SU-DHL-6 (cell line): ENCODE measurements around the gene HORMAD2.

Source experiments
- H2AFZ ChIP-seq: fragments of 200-600 bp; sonication (generic); 2 replicates; pipeline ENCODE4 v1.6.1; 2014; ENCODE audit warnings: low read depth, mild to moderate bottlenecking, moderate library complexity, mixed read lengths, antibody characterized with exemption, low read length; ENCODE audit not compliant: severe bottlenecking
- H3F3A ChIP-seq: fragments of 200-600 bp; shearing (Covaris generic); 2 replicates; pipeline ENCODE4 v1.6.0; 2016; ENCODE audit warnings: antibody characterized with exemption, mild to moderate bottlenecking; ENCODE audit not compliant: insufficient read depth
- H3K27ac ChIP-seq: fragments of 200-600 bp; sonication (generic); 2 replicates; pipeline ENCODE4 v1.5.1; 2016; ENCODE audit warnings: low read depth, mild to moderate bottlenecking, low read length, moderate library complexity, mixed read lengths
- H3K27me3 ChIP-seq: fragments of 200-600 bp; sonication (generic), shearing (Covaris generic); 2 replicates; pipeline ENCODE4 v1.6.0; 2014; ENCODE audit warnings: mild to moderate bottlenecking, low read length
- H3K36me3 ChIP-seq: fragments of 200-600 bp; sonication (generic); 2 replicates; pipeline ENCODE4 v1.6.1; 2014; ENCODE audit warnings: mild to moderate bottlenecking, low read length, mixed read lengths
- H3K4me2 ChIP-seq: fragments of 300-600, 200-600 bp; shearing (Covaris generic), sonication (generic); 2 replicates; pipeline ENCODE4 v1.6.0; 2014; ENCODE audit warnings: low read length, low read depth, mild to moderate bottlenecking; ENCODE audit not compliant: poor library complexity, severe bottlenecking
- H3K4me3 ChIP-seq: fragments of 200-600 bp; sonication (generic); 2 replicates; pipeline ENCODE4 v1.5.1; 2014; ENCODE audit warnings: antibody characterized with exemption, low read length, mild to moderate bottlenecking, mixed read lengths; ENCODE audit not compliant: insufficient read depth, poor library complexity, severe bottlenecking
- H3K79me2 ChIP-seq: fragments of 200-600 bp; sonication (generic); 2 replicates; pipeline ENCODE4 v1.6.1; 2014; ENCODE audit warnings: mild to moderate bottlenecking, low read length, moderate library complexity; ENCODE audit not compliant: insufficient read depth
- H3K9ac ChIP-seq: fragments of 200-600 bp; sonication (generic); 2 replicates; pipeline ENCODE4 v1.7.0; 2014; ENCODE audit warnings: mild to moderate bottlenecking, low read length
- H3K9me2 ChIP-seq: fragments of 200-600 bp; sonication (generic); replicated peaks from 2 replicates; pipeline ENCODE4 v1.6.1; 2014; ENCODE audit warnings: low read length; ENCODE audit not compliant: insufficient read depth
- H3K9me3 ChIP-seq: fragments of 200-600 bp; sonication (generic); 2 replicates; pipeline ENCODE4 v1.6.1; 2014; ENCODE audit warnings: low read length, mixed read lengths; ENCODE audit not compliant: insufficient read depth
- H4K20me1 ChIP-seq: fragments of 200-600 bp; sonication (generic); 2 replicates; pipeline ENCODE4 v1.6.1; 2014; ENCODE audit warnings: low read depth, mild to moderate bottlenecking, antibody characterized with exemption, low read length, moderate library complexity, mixed read lengths
- EZH2phosphoT487 ChIP-seq: fragments of 200-600 bp; sonication (generic), shearing (Covaris generic); conservative IDR thresholded peaks from 2 replicates; pipeline ENCODE4 v1.6.1; 2018; ENCODE audit warnings: mild to moderate bottlenecking, antibody characterized with exemption, low read length, moderate library complexity, mixed read lengths
- TF ChIP-seq, protein P1 (sequence below): fragments of 200-600 bp; sonication (generic); IDR thresholded peaks from one replicate; pipeline ENCODE4 v1.5.1; 2017; ENCODE audit warnings: antibody characterized with exemption, mild to moderate bottlenecking, low read length, moderate library complexity; ENCODE audit not compliant: insufficient read depth, poor library complexity, severe bottlenecking

HORMAD2 gene

DNA sequence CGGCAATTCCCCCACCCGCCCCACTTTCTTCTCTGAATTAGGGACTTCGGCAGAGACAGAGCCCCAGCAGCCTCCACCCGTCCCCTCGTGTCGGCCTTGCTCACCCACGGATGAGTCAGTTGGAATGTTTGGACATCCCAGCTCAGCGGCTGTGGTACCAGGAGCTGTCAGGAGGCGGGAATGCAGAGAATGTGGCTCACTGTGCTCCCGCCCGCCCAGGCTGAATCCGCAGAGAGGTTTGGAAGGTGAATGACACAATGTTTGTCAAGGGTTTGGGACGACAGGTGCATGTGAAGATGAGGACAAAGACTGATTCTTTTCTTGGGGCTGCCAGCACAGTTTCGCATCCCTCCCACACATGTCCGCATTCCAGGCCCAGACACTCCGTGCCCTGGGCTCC is 126.7 kb downstream of the HORMAD2 start:
- H3K9me2 ChIP-seq, result no peaks in the 10 kb centered on the region
- no peaks in the 10 kb centered on the region for H3K36me3 ChIP-seq
- no peak overlapping the region for H3K4me3 ChIP-seq
- no peak overlapping the region for H3K4me2 ChIP-seq
- no peaks in the 10 kb centered on the region for H3F3A ChIP-seq
- no peaks in the 10 kb centered on the region for H3K79me2 ChIP-seq
- H2AFZ ChIP-seq, result no peak overlapping the region
- TF ChIP-seq, protein P1, sequence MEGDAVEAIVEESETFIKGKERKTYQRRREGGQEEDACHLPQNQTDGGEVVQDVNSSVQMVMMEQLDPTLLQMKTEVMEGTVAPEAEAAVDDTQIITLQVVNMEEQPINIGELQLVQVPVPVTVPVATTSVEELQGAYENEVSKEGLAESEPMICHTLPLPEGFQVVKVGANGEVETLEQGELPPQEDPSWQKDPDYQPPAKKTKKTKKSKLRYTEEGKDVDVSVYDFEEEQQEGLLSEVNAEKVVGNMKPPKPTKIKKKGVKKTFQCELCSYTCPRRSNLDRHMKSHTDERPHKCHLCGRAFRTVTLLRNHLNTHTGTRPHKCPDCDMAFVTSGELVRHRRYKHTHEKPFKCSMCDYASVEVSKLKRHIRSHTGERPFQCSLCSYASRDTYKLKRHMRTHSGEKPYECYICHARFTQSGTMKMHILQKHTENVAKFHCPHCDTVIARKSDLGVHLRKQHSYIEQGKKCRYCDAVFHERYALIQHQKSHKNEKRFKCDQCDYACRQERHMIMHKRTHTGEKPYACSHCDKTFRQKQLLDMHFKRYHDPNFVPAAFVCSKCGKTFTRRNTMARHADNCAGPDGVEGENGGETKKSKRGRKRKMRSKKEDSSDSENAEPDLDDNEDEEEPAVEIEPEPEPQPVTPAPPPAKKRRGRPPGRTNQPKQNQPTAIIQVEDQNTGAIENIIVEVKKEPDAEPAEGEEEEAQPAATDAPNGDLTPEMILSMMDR, result no peak
- no peak for TF ChIP-seq EZH2phosphoT487
- no peaks in the 10 kb centered on the region for H3K9me3 ChIP-seq
- no peaks in the 10 kb centered on the region for H4K20me1 ChIP-seq
- H3K9ac ChIP-seq, result no peak overlapping the region
- H3K27ac ChIP-seq, result no peak overlapping the region
- H3K27me3 ChIP-seq, result no peaks in the 10 kb centered on the region

DNA sequence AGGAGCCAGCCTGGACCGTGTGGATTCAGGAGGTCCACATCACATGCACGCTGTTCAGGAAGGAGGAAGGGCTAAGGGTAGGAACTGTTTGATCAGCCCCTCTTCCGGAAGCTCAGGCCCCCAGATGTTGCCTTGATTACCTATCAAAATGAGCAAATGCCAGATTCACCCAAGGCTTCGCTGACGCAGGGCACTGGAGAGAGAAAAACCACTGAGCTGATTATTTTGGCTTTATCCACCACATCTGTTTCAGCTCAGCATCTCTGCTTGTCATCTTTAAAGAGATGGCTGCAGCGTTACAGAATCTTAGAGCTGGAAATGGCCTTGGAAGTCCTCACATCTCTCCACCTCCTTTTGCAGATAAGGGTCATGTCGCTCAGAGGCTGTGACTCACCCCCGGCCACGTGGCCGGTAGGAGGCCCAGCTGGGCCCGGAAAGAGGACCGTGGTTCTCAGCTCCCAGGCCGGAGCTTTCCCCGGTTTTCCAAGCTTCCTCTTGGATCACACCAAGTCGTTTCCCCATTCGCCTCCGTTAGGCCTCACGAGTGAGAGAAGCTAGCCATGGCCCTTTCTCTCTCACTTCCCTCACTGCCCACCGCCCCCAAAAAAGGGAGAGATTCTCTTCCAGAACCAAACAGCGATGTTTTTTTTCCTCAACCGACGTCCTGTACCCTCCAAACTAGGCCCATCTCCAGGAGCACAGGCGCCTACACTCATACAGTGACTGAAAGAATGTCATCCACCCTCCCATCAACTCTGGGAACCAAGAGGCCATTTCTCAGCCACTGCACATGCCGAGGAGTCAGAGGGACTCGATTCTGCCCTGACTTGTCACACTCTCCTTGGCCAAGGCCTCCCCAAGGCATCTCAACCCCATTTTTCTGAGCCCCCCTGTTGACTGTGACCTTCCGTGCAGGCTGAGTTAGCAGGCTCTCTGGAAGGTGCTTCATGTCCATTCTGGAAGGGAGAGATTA is 128.7 kb downstream of the HORMAD2 start:
- H3K9me2 ChIP-seq, result no peaks in the 10 kb centered on the region
- H3K9ac ChIP-seq, result no peak overlapping the region
- H3K36me3 ChIP-seq, result no peaks in the 10 kb centered on the region
- no peaks in the 10 kb centered on the region for H3K9me3 ChIP-seq
- no peaks in the 10 kb centered on the region for H3K27me3 ChIP-seq
- no peaks in the 10 kb centered on the region for H3K79me2 ChIP-seq
- H3K4me3 ChIP-seq, result no peak overlapping the region
- no peak overlapping the region for H3K27ac ChIP-seq
- no peak overlapping the region for H3K4me2 ChIP-seq
- no peaks in the 10 kb centered on the region for H4K20me1 ChIP-seq
- H2AFZ ChIP-seq, result no peak overlapping the region
- TF ChIP-seq EZH2phosphoT487, result no peak
- TF ChIP-seq, protein P1, result no peak
- no peaks in the 10 kb centered on the region for H3F3A ChIP-seq

DNA sequence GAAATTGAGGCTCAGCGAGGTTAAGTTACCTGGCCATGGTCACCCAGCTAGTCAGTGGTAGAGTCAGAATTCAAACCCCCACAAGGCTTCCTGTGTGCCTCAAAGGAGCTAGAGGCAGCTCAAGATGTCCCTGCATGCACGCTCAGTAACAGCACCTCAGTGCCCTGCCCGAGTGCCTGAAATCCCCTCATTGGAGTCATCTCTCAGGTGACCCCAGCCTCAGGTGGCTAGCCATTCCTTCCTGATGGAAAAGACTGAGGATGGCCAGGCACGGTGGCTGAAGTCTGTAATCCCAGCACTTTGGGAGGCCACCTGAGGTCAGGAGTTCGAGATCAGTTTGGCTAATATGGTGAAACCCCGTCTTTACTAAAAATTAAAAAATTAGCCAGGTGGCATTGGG is 129.4 kb downstream of the HORMAD2 start:
- no peaks in the 10 kb centered on the region for H3F3A ChIP-seq
- no peak overlapping the region for H3K9ac ChIP-seq
- no peak overlapping the region for H3K27ac ChIP-seq

More for the DNA sequence above, 129.4 kb downstream of the HORMAD2 start:
- no peaks in the 10 kb centered on the region for H3K9me3 ChIP-seq
- no peaks in the 10 kb centered on the region for H3K27me3 ChIP-seq
- H4K20me1 ChIP-seq, result no peaks in the 10 kb centered on the region
- no peaks in the 10 kb centered on the region for H3K36me3 ChIP-seq
- TF ChIP-seq EZH2phosphoT487, result no peak
- TF ChIP-seq, protein P1, result no peak
- H3K4me2 ChIP-seq, result no peak overlapping the region
- H3K9me2 ChIP-seq, result no peaks in the 10 kb centered on the region
- no peaks in the 10 kb centered on the region for H3K79me2 ChIP-seq
- no peak overlapping the region for H2AFZ ChIP-seq
- H3K4me3 ChIP-seq, result no peak overlapping the region
